Stomach (tissue), 9 donors: Measurements from ENCODE around the gene GPC5. TPM values are rescaled to one million over a fixed set of nuclear protein-coding genes. Genes with fewer than 3 reads are reported as not detected.

Source experiments
- DNase-seq, 2 donors: peaks; one replicate each; pipeline versions ENCODE4 v3.0.0 to v3.0.0-alpha.2; 2013 to 2019
- H3K27ac ChIP-seq, 5 donors: fragments of 200-600 bp in 4 of 5; sonication (generic) in 4 of 5; one replicate each; pipeline ENCODE4 v1.5.1; 2013 to 2019; ENCODE audit warnings: mild to moderate bottlenecking in 1 of 5, moderate library complexity in 1 of 5
- H3K27me3 ChIP-seq, 3 donors: fragments of 200-600 bp; sonication (generic); one replicate each; pipeline ENCODE4 v1.5.1; 2017 to 2019; ENCODE audit warnings: mixed run types in 1 of 3
- H3K36me3 ChIP-seq, 4 donors: fragments of 200-600 bp; sonication (generic); 1 replicate in 3 of 4; 2 replicates in 1 of 4; pipeline ENCODE4 v1.5.1; 2016 to 2019
- H3K4me1 ChIP-seq, 4 donors: fragments of 200-600 bp; sonication (generic); one replicate each; pipeline ENCODE4 v1.5.1; 2016 to 2019
- H3K4me3 ChIP-seq, 4 donors: fragments of 200-600 bp; sonication (generic) in 3 of 4; one replicate each; pipeline ENCODE4 v1.5.1; 2016 to 2019; ENCODE audit warnings: mild to moderate bottlenecking in 1 of 4
- H3K9me3 ChIP-seq, 4 donors: fragments of 200-600 bp; sonication (generic); one replicate each; pipeline ENCODE4 v1.5.1; 2016 to 2019
- CTCF ChIP-seq, 7 experiments: fragments of 450-650 bp in 4 of 7; fragments of 200-600 bp in 3 of 7; sonication (generic) in 3 of 7; IDR thresholded peaks; one replicate each; pipeline ENCODE4 v1.5.1; 2016 to 2019; ENCODE audit warnings: antibody characterized with exemption in 7 of 7, control low read depth in 2 of 7, mild to moderate bottlenecking in 1 of 7
- EP300 ChIP-seq: sonication (generic); formaldehyde crosslinking; IDR thresholded peaks from one replicate; pipeline ENCODE4 v1.6.1; 2017; ENCODE audit warnings: antibody characterized with exemption
- POLR2A ChIP-seq, 4 donors: fragments of 450-650 bp; IDR thresholded peaks; one replicate each; pipeline ENCODE4 v1.6.1; 2016; ENCODE audit warnings: antibody characterized with exemption in 4 of 4, control low read depth in 2 of 4, mild to moderate bottlenecking in 1 of 4, moderate library complexity in 1 of 4
- POLR2AphosphoS5 ChIP-seq, 3 donors: sonication (generic); formaldehyde crosslinking; IDR thresholded peaks; one replicate each; pipeline ENCODE4 v1.6.1; 2016; ENCODE audit warnings: antibody characterized with exemption in 3 of 3
- WGBS, 5 donors: extraction: QIAGEN DNeasy Blood & Tissue Kit in 3 of 5; methylation state at CpG; one replicate each; pipeline versions ENCODE4 v1.1.5 to v1.1.7; 2013 to 2018; 5-methylcytosine and 5-hydroxymethylcytosine counted together
- intact Hi-C: fragments of 100-400 bp; cut with DNase I; formaldehyde crosslinking; loops from one replicate; pipeline ENCODE4 v1.15.1; 2023; ENCODE audit warnings: low total_unique reads
- polyA plus RNA-seq, 3 donors: library from polyadenylated mRNA; stranded (reverse); fragments of 200-250 nt; gene quantifications; one replicate each; pipeline ENCODE4 v1.2.3, GENCODE V29; 2013
- total RNA-seq, 5 donors: library from RNA; depleted of rRNA; stranded (reverse); fragments of >200 nt; gene quantifications; one replicate each; pipeline versions ENCODE4 v1.1.0 to v1.2.3, GENCODE V29; 2014 to 2016
- donor health status: healthy with polysubstance abuse.
- donor health status: Bipolar disorder and iron deficiency.
- donor health status: healthy.

The GPC5 gene
- total and polyA plus RNA-seq, 8 donors: 0.87 to 2.8 TPM; not detected in 6

GRCh38 chr13:91596842-91597241 is 198.4 kb downstream of the GPC5 start:
- 84 to 92% (median 87%) methylated on average over 2 of the region's 2 CpGs for WGBS, 5 donors
- intact Hi-C loops: no loop called here
- no peak overlapping the region for H3K27ac ChIP-seq
- H3K9me3 ChIP-seq: peaks cover 0 to 11% (median 8%) of the 10 kb centered on the region in 4 donors
- DNase-seq: no peak
- no peaks in the 10 kb centered on the region for H3K27me3 ChIP-seq
- H3K4me3 ChIP-seq: no peak overlapping the region
- H3K36me3 ChIP-seq: no peaks in the 10 kb centered on the region
- no peaks in the 10 kb centered on the region for H3K4me1 ChIP-seq
- no peak for TF ChIP-seq POLR2A (IDR thresholded peaks at IDR 0.05)
- no peak for TF ChIP-seq POLR2AphosphoS5 (IDR thresholded peaks at IDR 0.05)
- TF ChIP-seq CTCF (IDR thresholded peaks at IDR 0.05): no peak
- TF ChIP-seq EP300: no peak

- TF ChIP-seq EP300 (no peak), CTCF (IDR thresholded peaks at IDR 0.05) (no peak), POLR2AphosphoS5 (IDR thresholded peaks at IDR 0.05) (no peak), POLR2A (IDR thresholded peaks at IDR 0.05) (no peak)
- intact Hi-C loops: no loop called here
- H3K27ac ChIP-seq: no peak overlapping the region
- H3K36me3 ChIP-seq: no peaks in the 10 kb centered on the region
- no peak for DNase-seq
- no peaks in the 10 kb centered on the region for H3K4me1 ChIP-seq
- H3K27me3 ChIP-seq: no peaks in the 10 kb centered on the region
- no peak overlapping the region for H3K4me3 ChIP-seq
- no peaks in the 10 kb centered on the region for H3K9me3 ChIP-seq
Measured at GRCh38 chr13:91598655-91599054, 200.2 kb downstream of the GPC5 start.

- no peak overlapping the region for H3K4me3 ChIP-seq
- intact Hi-C loops: no loop called here
- no peak overlapping the region for H3K27ac ChIP-seq
- TF ChIP-seq CTCF (IDR thresholded peaks at IDR 0.05) (no peak), EP300 (no peak), POLR2AphosphoS5 (IDR thresholded peaks at IDR 0.05) (no peak), POLR2A (IDR thresholded peaks at IDR 0.05) (no peak)
- H3K27me3 ChIP-seq: no peaks in the 10 kb centered on the region
- WGBS, 5 donors: 74 to 84% (median 81%) methylated on average over 9 of the region's 9 CpGs
- no peak for DNase-seq
- no peaks in the 10 kb centered on the region for H3K36me3 ChIP-seq
- no peaks in the 10 kb centered on the region for H3K4me1 ChIP-seq
- H3K9me3 ChIP-seq: no peaks in the 10 kb centered on the region
Measured at GRCh38 chr13:91601273-91601672, 202.9 kb downstream of the GPC5 start.

GRCh38 chr13:91601807-91602206 is 203.4 kb downstream of the GPC5 start:
- 76 to 88% (median 82%) methylated on average over 3 of the region's 3 CpGs for WGBS, 5 donors
- no peak overlapping the region for H3K4me3 ChIP-seq
- H3K27ac ChIP-seq: no peak overlapping the region
- intact Hi-C loops: no loop called here
- no peaks in the 10 kb centered on the region for H3K27me3 ChIP-seq
- no peak for DNase-seq
- H3K36me3 ChIP-seq: no peaks in the 10 kb centered on the region
- no peak for TF ChIP-seq POLR2AphosphoS5 (IDR thresholded peaks at IDR 0.05)
- TF ChIP-seq CTCF (IDR thresholded peaks at IDR 0.05): no peak
- TF ChIP-seq EP300: no peak
- no peak for TF ChIP-seq POLR2A (IDR thresholded peaks at IDR 0.05)
- H3K9me3 ChIP-seq: no peaks in the 10 kb centered on the region
- H3K4me1 ChIP-seq: no peaks in the 10 kb centered on the region
